ENCODE results near the gene ZNF57. TPM values are rescaled to one million over a fixed set of nuclear protein-coding genes. Genes with fewer than 3 reads are reported as not detected.
A peak's percentile ranks its signal among the peaks of the same experiment; 100 is the strongest.

The ZNF57 gene
- total and polyA plus RNA-seq, 2 of the 13 experiments (the other 11 are each of a cell fraction or from before 2014, with no cell fraction given), result 6.6 to 17.5 TPM

DNA sequence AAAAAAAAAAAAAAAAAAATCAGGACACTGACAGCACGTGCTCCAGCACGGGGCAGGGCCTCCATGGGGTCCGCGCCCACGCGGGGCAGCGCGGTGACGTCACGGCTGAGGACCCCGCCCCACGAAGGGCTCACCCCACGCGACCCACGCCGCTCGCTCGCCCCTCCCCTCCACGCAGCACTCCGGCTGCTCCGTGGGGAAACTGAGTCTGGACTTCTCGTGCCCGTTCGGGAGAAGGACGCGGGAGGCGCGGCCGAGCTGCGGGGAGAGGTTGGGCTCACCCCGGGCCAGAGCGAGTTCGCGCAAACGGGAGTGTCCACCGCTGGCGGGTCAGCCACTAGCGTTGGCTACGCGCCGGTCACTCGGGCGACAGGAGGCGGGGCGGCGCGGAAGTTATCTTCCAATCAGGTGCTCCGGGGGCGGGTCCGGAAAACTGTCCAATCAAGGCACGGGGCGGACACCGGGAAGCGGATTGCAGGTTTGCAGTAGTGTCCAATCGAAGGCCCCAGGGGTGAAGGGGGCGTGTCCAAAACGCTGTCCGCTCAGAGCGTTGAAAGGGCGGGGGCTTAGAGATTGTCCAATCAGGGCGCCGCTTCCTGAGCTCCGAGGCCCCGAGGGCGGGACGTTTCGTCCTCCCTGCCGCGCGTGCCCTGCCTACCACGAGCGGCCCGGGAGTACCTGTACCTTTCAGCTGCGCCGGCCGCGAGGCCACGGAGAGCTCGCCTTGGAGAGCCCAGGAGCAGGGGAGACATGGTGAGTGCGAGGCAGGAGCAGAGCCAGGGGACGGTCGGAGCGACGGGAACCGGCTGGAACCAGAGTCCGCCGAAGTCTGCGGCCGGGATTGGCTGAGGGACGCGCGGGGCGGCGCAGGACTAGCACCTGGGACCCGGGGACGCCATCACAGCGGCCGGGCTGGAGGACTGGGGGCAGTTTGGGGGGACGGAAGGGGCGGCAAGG, at the start of gene ZNF57 (continued):
- TF ChIP-seq ZNF720 (CRISPR knock-in tag; IDR thresholded peaks at IDR 0.05) (peak; percentile 28; the same call in 1 of the 2 replicates), TAF1 (CRISPR knock-in tag; IDR thresholded peaks at IDR 0.05) (peak; percentile 82; the same call in 1 of the 2 replicates), JARID2 (CRISPR knock-in tag; IDR thresholded peaks at IDR 0.05; ENCODE audit: insufficient replicate concordance) (no peak), SP140L (CRISPR knock-in tag; IDR thresholded peaks at IDR 0.05; ENCODE audit: borderline replicate concordance) (no peak), ZNF557 (CRISPR knock-in tag; IDR thresholded peaks at IDR 0.05) (no peak), ZBTB7A (CRISPR knock-in tag; IDR thresholded peaks at IDR 0.05) (peak; percentile 74; the same call in 1 of the 2 replicates), NR1H2 (CRISPR knock-in tag; IDR thresholded peaks at IDR 0.05; ENCODE audit: borderline replicate concordance, low read depth) (no peak), DR1 (CRISPR knock-in tag; IDR thresholded peaks at IDR 0.05) (peak; percentile 51), PTBP1 (IDR thresholded peaks at IDR 0.05; ENCODE audit: low read depth, low read length, poor library complexity, severe bottlenecking) (peak; percentile 36), NFYB (CRISPR knock-in tag; IDR thresholded peaks at IDR 0.05) (peak; percentile 96), ZNF777 (CRISPR knock-in tag; IDR thresholded peaks at IDR 0.05) (0 out of 2 replicates have a peak, but pooled peaks have one; percentile 22), ZNF781 (CRISPR knock-in tag; IDR thresholded peaks at IDR 0.05; ENCODE audit: borderline replicate concordance, not compliant biosample characterization) (peak; percentile 22), KAT8 (CRISPR knock-in tag; IDR thresholded peaks at IDR 0.05) (peak; percentile 70)
- TF ChIP-seq, protein P1, sequence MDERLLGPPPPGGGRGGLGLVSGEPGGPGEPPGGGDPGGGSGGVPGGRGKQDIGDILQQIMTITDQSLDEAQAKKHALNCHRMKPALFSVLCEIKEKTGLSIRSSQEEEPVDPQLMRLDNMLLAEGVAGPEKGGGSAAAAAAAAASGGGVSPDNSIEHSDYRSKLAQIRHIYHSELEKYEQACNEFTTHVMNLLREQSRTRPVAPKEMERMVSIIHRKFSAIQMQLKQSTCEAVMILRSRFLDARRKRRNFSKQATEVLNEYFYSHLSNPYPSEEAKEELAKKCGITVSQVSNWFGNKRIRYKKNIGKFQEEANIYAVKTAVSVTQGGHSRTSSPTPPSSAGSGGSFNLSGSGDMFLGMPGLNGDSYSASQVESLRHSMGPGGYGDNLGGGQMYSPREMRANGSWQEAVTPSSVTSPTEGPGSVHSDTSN (CRISPR knock-in tag; IDR thresholded peaks at IDR 0.05), result no peak
- TF ChIP-seq, protein P2, sequence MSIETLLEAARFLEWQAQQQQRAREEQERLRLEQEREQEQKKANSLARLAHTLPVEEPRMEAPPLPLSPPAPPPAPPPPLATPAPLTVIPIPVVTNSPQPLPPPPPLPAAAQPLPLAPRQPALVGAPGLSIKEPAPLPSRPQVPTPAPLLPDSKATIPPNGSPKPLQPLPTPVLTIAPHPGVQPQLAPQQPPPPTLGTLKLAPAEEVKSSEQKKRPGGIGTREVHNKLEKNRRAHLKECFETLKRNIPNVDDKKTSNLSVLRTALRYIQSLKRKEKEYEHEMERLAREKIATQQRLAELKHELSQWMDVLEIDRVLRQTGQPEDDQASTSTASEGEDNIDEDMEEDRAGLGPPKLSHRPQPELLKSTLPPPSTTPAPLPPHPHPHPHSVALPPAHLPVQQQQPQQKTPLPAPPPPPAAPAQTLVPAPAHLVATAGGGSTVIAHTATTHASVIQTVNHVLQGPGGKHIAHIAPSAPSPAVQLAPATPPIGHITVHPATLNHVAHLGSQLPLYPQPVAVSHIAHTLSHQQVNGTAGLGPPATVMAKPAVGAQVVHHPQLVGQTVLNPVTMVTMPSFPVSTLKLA (IDR thresholded peaks at IDR 0.05), result peak; percentile 65
- TF ChIP-seq, protein P3, sequence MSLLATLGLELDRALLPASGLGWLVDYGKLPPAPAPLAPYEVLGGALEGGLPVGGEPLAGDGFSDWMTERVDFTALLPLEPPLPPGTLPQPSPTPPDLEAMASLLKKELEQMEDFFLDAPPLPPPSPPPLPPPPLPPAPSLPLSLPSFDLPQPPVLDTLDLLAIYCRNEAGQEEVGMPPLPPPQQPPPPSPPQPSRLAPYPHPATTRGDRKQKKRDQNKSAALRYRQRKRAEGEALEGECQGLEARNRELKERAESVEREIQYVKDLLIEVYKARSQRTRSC (CRISPR knock-in tag; IDR thresholded peaks at IDR 0.05; ENCODE audit: low read depth), result no peak
- TF ChIP-seq, protein P4, sequence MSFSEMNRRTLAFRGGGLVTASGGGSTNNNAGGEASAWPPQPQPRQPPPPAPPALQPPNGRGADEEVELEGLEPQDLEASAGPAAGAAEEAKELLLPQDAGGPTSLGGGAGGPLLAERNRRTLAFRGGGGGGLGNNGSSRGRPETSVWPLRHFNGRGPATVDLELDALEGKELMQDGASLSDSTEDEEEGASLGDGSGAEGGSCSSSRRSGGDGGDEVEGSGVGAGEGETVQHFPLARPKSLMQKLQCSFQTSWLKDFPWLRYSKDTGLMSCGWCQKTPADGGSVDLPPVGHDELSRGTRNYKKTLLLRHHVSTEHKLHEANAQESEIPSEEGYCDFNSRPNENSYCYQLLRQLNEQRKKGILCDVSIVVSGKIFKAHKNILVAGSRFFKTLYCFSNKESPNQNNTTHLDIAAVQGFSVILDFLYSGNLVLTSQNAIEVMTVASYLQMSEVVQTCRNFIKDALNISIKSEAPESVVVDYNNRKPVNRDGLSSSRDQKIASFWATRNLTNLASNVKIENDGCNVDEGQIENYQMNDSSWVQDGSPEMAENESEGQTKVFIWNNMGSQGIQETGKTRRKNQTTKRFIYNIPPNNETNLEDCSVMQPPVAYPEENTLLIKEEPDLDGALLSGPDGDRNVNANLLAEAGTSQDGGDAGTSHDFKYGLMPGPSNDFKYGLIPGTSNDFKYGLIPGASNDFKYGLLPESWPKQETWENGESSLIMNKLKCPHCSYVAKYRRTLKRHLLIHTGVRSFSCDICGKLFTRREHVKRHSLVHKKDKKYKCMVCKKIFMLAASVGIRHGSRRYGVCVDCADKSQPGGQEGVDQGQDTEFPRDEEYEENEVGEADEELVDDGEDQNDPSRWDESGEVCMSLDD (CRISPR knock-in tag; IDR thresholded peaks at IDR 0.05; ENCODE audit: borderline replicate concordance), result no peak
- TF ChIP-seq, protein P5, sequence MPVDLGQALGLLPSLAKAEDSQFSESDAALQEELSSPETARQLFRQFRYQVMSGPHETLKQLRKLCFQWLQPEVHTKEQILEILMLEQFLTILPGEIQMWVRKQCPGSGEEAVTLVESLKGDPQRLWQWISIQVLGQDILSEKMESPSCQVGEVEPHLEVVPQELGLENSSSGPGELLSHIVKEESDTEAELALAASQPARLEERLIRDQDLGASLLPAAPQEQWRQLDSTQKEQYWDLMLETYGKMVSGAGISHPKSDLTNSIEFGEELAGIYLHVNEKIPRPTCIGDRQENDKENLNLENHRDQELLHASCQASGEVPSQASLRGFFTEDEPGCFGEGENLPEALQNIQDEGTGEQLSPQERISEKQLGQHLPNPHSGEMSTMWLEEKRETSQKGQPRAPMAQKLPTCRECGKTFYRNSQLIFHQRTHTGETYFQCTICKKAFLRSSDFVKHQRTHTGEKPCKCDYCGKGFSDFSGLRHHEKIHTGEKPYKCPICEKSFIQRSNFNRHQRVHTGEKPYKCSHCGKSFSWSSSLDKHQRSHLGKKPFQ (CRISPR knock-in tag; IDR thresholded peaks at IDR 0.05; ENCODE audit: insufficient replicate concordance), result no peak
- TF ChIP-seq, protein P6, sequence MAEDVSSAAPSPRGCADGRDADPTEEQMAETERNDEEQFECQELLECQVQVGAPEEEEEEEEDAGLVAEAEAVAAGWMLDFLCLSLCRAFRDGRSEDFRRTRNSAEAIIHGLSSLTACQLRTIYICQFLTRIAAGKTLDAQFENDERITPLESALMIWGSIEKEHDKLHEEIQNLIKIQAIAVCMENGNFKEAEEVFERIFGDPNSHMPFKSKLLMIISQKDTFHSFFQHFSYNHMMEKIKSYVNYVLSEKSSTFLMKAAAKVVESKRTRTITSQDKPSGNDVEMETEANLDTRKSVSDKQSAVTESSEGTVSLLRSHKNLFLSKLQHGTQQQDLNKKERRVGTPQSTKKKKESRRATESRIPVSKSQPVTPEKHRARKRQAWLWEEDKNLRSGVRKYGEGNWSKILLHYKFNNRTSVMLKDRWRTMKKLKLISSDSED (CRISPR knock-in tag; IDR thresholded peaks at IDR 0.05), result 0 out of 2 replicates have a peak, but pooled peaks have one; percentile 64
